Measurements from ENCODE around the gene COL18A1. TPM values are rescaled to one million over a fixed set of nuclear protein-coding genes. Genes with fewer than 3 reads are reported as not detected.

The COL18A1 gene
- total RNA-seq, 1 experiment from 2014 or later, result 676 TPM

DNA sequence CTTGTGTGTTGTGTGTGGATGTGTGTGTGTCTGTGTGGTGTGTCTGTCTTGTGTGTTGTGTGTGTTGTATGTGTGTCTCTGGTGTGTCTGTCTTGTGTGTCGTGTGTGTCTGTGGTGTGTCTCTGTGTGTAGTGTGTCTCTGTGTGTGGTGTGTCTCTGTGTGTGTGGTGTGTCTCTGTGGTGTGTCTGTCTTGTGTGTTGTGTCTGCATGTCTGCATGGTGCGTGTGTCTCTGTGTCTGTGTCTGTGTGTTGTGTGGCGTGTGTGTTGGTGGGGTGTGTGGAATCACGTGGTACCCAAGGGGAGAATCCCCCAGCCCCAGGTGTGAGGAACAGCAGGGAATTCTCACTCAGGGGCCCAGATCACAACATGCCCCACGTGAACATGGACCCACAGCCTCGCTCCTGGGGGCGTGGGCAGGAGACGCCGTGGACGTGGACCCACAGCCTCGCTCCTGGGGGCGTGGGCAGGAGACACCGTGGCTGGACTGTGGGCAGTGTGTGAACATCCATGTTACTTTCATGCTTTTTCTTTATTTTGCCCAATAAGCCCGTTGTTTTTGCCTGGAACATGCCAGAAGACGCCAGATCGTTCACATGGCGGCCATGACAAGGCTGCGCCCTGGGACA lies 69.5 kb downstream of the COL18A1 start:
- intact Hi-C loops (cut with micrococcal nuclease; ENCODE audit: unreplicated experiment), result no loop called here
- DNase-seq (ENCODE audit: low read depth, low spot score) (no peak), ATAC-seq (no peak)
- ChIA-PET POLR2A (no interaction called here), CTCF (no interaction called here)
- Histone ChIP-seq H3K36me3 (ENCODE audit: control insufficient read depth, insufficient read depth, low read length) (peaks cover 3% of the 10 kb centered on the region), H3K27me3 (ENCODE audit: control insufficient read depth, insufficient read depth, low read length) (no peaks in the 10 kb centered on the region), H3K4me3 (ENCODE audit: low read depth in 2 of 2, low read length in 2 of 2) (no peak overlapping the region), H3K9me3 (ENCODE audit: control insufficient read depth, insufficient read depth, low read depth, low read length) (no peaks in the 10 kb centered on the region), H3K4me1 (ENCODE audit: control insufficient read depth, insufficient read depth, low read length) (peaks cover 24% of the 10 kb centered on the region), H3K27ac (ENCODE audit: low read length) (peak overlapping the region; percentile 10; the same call in 1 of the 2 replicates)
- no TSS peak for BruUV-seq (replicated peaks)
- in situ Hi-C loops (cut with HindIII; ENCODE audit: low pct_unique_long_range_greater_than_20kb, low sequenced_read_pairs), result no loop called here
- TF ChIP-seq, protein P1, sequence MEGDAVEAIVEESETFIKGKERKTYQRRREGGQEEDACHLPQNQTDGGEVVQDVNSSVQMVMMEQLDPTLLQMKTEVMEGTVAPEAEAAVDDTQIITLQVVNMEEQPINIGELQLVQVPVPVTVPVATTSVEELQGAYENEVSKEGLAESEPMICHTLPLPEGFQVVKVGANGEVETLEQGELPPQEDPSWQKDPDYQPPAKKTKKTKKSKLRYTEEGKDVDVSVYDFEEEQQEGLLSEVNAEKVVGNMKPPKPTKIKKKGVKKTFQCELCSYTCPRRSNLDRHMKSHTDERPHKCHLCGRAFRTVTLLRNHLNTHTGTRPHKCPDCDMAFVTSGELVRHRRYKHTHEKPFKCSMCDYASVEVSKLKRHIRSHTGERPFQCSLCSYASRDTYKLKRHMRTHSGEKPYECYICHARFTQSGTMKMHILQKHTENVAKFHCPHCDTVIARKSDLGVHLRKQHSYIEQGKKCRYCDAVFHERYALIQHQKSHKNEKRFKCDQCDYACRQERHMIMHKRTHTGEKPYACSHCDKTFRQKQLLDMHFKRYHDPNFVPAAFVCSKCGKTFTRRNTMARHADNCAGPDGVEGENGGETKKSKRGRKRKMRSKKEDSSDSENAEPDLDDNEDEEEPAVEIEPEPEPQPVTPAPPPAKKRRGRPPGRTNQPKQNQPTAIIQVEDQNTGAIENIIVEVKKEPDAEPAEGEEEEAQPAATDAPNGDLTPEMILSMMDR (IDR thresholded peaks at IDR 0.05), result no peak
- TF ChIP-seq, protein P2, sequence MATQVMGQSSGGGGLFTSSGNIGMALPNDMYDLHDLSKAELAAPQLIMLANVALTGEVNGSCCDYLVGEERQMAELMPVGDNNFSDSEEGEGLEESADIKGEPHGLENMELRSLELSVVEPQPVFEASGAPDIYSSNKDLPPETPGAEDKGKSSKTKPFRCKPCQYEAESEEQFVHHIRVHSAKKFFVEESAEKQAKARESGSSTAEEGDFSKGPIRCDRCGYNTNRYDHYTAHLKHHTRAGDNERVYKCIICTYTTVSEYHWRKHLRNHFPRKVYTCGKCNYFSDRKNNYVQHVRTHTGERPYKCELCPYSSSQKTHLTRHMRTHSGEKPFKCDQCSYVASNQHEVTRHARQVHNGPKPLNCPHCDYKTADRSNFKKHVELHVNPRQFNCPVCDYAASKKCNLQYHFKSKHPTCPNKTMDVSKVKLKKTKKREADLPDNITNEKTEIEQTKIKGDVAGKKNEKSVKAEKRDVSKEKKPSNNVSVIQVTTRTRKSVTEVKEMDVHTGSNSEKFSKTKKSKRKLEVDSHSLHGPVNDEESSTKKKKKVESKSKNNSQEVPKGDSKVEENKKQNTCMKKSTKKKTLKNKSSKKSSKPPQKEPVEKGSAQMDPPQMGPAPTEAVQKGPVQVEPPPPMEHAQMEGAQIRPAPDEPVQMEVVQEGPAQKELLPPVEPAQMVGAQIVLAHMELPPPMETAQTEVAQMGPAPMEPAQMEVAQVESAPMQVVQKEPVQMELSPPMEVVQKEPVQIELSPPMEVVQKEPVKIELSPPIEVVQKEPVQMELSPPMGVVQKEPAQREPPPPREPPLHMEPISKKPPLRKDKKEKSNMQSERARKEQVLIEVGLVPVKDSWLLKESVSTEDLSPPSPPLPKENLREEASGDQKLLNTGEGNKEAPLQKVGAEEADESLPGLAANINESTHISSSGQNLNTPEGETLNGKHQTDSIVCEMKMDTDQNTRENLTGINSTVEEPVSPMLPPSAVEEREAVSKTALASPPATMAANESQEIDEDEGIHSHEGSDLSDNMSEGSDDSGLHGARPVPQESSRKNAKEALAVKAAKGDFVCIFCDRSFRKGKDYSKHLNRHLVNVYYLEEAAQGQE (IDR thresholded peaks at IDR 0.05; ENCODE audit: insufficient read depth in 1 of 2, low read depth in 2 of 2, low read length in 1 of 2), result no peak
- TF ChIP-seq POLR2AphosphoS5 (IDR thresholded peaks at IDR 0.05; ENCODE audit: low read depth, low read length) (no peak), SIN3A (IDR thresholded peaks at IDR 0.05; ENCODE audit: borderline replicate concordance, insufficient read depth, low read depth, low read length) (no peak), TCF7L2 (IDR thresholded peaks at IDR 0.05; ENCODE audit: low read depth, low read length) (no peak)

DNA sequence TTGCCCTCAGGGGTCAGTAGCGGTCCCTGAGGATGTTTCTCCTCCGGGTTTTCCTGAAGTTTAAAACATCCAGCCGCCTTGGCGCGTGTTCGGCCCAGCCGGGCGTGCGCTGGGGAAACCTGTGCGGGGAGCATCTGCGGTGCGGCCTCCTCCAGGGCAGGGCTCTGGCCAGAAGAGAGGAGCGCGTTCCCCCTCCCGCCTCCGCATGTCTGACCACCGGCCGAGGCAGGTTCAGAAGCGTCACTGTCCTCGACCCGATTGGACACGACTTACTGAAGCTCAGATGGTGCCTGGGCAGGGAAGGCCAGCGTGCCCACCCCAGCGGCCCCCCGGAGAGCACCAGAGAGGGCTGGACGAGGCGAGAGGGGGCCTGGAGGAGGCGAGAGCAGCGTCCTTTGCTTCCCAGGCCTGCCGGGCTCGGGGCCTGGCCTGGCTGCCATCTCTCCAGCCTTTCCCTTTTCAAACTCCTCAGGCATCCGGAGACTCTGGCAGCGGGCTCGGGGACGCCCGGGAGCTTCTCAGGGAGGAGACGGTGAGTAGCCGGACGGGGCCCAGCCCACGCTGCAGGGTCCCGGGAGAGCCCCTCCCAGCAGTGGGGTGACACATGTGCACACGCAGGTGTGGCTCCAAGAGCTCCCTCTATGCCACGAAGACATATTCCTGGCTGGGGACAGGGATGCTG lies 70.2 kb downstream of the COL18A1 start:
- Histone ChIP-seq H3K36me3 (ENCODE audit: control insufficient read depth, insufficient read depth, low read length) (peaks cover 3% of the 10 kb centered on the region), H3K27ac (ENCODE audit: low read length) (no peak overlapping the region), H3K4me3 (ENCODE audit: low read depth in 2 of 2, low read length in 2 of 2) (no peak overlapping the region), H3K9me3 (ENCODE audit: control insufficient read depth, insufficient read depth, low read depth, low read length) (no peaks in the 10 kb centered on the region), H3K4me1 (ENCODE audit: control insufficient read depth, insufficient read depth, low read length) (peaks cover 17% of the 10 kb centered on the region), H3K27me3 (ENCODE audit: control insufficient read depth, insufficient read depth, low read length) (no peaks in the 10 kb centered on the region)
- CTCF ChIA-PET, result no interaction called here
- TF ChIP-seq, protein P1 (IDR thresholded peaks at IDR 0.05), result no peak
- TF ChIP-seq, protein P2 (IDR thresholded peaks at IDR 0.05; ENCODE audit: insufficient read depth in 1 of 2, low read depth in 2 of 2, low read length in 1 of 2), result no peak
- TF ChIP-seq POLR2AphosphoS5 (IDR thresholded peaks at IDR 0.05; ENCODE audit: low read depth, low read length), result no peak
- TF ChIP-seq TCF7L2 (IDR thresholded peaks at IDR 0.05; ENCODE audit: low read depth, low read length), result no peak
- no peak for TF ChIP-seq SIN3A (IDR thresholded peaks at IDR 0.05; ENCODE audit: borderline replicate concordance, insufficient read depth, low read depth, low read length)
- no peak for ATAC-seq
- BruUV-seq (replicated peaks), result no TSS peak
- POLR2A ChIA-PET, result no interaction called here
- in situ Hi-C loops (cut with HindIII; ENCODE audit: low pct_unique_long_range_greater_than_20kb, low sequenced_read_pairs) (no loop called here), intact Hi-C loops (cut with micrococcal nuclease; ENCODE audit: unreplicated experiment) (no loop called here)
- DNase-seq (ENCODE audit: low read depth, low spot score), result no peak

All from Panc1 (cell line).